ENCODE results near the gene SLC6A8. TPM values are rescaled to one million over a fixed set of nuclear protein-coding genes. Genes with fewer than 3 reads are reported as not detected.
"Not testable (repeated sequence)": the region's sequence is repeated elsewhere in the genome, so short reads cannot be mapped to it uniquely, and the experiment has no call there.

The SLC6A8 gene
- total RNA-seq, 1 donor from 2014 or later, result 17.3 TPM

DNA sequence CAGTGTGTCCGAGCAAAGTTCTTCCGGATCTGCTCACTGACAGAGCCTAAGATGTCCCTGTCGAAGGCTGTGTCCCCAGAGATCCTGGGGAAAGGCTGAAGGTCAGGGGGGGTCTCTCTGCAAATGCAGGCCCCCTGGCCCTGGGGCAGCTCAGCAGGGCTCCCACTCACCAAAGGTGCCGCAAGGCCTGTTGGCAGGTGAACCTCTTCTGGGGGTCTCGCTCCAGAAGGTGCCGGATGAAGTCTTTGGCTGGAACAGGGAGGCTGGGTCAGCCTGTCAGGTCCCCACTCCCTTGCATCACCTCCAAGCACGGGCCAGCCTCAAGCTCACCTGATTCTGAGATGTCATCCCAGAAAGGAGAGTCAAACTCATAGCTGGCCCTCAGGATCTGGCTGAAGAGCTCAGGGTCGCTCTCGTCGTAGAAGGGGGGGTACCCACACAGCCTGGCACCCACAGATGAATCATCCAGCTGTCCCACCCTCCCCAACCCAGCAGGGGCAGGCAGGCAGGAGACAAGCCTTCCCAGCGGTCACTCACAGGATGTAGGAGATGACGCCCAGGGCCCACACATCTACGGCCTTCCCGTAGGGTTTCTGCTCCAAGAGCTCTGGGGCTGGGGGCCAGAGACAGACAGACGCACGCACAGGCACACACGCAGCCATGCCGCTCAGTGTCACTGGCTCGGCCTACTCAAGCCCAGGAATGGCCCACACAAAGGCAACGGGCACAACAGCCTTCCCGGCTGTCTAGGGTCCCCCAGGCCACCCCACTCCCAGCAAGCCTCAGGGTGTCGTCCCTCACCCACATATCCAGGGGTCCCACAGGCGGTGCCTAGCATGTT lies 16.8 kb upstream of the SLC6A8 start:
- DNase-seq (ENCODE audit: extremely low read depth, low read depth, low spot score), result no peak

DNA sequence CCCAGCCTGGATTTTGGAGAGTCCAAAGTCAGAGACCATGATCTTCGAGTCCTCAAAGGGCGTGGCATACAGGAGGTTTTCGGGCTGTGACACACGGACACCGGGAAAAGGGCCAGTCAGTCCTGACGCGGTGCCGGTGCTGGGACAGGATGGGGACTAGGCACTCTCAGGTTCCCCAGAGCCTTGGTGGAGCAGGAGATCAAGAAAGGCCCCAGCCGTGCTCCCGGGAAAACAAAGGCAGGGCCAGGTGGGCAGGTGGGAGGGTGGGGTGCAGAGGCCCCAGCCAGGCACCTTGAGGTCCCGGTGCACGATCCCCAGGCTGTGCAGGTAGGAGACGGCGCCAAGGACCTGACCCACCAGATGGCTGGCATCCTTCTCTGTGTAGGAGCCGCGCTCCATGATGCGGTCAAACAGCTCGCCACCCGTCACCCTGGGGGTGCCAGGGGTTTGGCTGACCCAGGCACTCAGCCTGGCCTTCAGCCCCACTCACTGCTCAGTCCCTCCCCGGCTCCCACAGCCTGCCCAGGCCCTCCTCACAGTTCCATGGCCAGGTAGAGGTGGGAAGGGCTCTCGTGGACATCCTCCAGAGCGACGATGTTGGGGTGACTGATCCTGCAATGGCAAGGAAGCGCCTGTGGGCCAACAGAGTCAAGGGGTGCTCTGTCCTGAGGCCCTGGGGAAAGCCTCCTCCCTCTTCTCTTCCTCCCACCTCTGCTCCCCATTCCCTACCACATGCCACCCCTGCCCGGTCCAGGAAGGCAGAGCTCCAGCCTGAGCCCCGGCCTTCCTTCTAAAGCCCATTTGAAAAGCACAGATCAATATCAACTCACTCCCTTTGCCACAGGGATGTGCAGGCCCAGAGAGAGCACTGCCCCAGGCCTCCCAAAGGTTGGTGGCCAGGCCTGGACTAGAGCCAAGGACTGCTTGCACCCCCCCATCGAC lies 15.9 kb upstream of the SLC6A8 start:
- no peak for DNase-seq (ENCODE audit: extremely low read depth, low read depth, low spot score)

DNA sequence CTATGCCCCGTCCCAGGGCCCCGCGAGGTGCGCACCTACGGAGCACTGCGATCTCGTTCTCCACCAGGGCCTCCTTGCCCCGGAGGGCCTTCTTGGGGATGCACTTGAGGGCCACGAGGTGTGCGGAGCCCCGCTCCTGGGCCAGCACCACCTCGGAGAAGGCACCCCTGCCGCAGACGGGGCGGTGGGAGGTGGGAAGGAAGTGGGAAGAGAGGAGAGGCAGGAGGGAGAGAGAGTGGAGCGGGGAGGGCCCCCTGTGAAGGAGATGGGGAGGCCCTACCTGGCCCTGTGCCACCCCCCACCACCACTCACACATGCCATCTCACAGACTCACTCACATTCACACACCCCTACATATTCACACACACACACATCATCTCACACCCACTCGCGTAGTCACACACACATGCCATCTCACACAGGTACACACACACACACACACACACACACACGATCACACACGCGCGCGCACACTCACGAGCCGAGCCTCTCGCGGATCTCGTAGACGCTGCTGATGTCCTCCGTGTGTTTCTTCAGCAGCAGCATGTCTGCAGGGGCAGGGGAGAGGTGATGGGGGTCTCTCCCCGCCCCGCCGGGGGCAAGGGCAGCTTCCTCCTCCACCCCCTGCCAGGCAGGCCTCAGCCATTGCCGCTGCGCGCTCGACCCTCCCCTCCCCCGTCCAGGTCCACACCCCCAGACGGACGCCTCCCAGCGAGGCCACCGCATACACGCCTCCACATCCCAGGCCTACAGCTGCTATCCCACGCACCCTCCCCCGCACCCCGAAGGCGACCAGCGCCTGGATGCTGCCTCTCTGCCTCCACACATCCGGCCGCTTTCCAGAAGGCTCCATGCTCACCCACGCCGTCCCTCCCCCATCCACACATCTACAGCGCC lies 14.9 kb upstream of the SLC6A8 start:
- no peak for DNase-seq (ENCODE audit: extremely low read depth, low read depth, low spot score)

DNA sequence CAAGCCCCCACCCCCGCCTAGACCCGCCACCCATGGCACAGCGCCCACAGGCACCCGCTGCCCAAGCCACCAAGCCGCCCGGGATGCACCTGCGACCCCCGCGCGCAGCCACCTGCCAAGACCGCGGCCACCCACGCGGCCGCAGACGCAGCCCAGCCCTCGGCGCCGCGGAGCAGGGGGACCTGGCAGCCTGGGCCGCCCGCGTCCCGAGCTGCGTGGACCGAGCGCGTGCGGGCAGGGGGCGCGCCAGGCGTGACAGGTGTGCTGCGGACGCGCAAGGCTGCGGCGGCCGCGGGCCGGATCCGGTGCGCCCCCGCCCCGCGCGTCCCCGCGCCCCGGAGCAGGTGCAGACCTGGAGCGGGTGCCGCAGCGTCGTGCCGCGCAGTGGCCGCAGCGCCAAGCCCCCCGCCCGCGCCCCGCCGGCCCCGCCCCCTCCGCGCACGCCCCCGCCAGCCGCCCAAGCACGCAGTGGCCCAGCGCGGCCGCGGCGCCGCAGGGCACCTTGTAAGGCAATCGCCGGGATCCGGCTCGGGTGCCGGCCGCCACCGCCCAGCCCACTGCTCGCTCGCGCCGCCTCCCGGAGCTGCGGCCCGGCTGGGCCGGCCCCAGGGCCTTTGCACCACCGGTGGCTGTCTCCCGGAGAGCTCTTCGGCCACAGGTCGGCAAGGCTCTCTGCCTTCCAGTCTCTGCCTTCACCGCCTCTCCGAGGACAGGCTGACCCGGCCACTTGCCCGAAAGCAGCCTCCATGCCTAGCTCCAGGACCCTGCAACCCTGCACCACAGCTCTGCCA lies 14.1 kb upstream of the SLC6A8 start, which contains the start of gene PNCK:
PNCK (minus strand) TSS at position 386 of the 791 bp plus-strand sequence. CDS start 737 bp downstream, outside the sequence.
- DNase-seq (ENCODE audit: extremely low read depth, low read depth, low spot score), result no peak

DNA sequence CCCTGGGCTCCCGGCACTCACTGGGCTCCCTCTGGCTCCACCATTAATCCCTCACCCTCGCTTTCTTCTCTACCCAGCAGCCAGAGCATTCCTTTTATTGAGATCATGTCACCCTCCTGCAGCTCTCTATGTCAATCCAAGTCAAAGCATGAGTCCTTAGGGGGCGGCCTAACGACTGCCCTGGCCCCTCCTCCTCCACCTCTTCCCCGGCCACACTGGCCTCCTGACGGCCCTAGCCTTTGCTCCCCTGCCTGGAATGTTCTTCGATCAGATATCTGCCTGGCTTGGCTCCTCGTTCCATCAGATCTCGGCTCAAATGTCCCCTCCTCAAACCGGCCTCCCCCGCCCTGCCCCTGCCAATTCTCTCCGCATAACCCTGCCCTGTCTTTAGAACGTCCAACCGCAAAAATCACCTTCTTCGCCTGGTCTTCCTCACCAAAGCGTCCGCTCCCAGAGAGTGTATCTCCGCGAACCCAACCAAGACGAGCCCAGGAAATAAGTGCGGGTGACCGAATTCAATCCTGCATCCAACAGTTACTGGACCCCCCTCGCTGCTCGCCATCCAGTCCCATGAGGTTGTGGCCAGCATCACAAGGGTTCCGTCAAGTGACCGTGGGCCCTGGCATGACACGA lies 13.4 kb upstream of the SLC6A8 start:
- DNase-seq (ENCODE audit: extremely low read depth, low read depth, low spot score), result no peak

DNA sequence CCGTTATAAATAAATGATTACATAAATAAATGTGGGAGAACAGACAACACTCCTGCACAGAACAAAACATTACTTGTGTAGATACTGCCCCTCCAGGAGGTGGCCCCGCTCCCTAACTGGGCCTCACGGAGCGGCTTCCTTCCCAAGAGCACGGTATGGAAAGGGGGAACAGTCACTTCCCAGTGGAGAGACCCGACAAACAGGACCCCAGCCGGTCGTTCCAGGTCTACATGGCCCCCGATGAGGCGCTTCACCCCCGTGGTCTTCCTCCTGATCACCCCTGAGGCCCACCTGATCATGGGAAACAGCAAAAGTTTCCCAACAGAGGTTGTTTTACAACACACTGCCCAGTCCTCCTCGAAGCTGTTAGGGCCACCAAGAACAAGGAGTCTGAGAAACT lies 6.6 kb upstream of the SLC6A8 start:
- no peak for DNase-seq (ENCODE audit: extremely low read depth, low read depth, low spot score)

DNA sequence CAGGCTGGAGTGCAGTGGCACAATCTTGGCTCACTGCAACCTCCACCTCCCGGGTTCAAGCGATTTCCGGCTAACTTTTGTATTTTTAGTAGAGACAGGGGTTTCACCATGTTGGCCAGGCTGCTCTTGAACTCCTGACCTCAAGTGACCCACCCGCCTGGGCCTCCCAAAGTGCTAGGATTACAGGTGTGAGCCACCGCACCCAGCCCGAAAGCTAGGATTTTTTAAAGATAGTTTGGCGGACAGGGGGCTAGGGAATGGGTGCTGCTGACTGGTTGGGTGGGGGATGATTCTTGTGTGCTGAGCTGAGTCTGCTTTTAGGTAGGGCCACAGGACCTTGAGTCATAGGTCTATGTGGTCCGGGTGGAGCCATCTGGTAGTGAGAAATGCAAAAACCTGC lies 4.2 kb upstream of the SLC6A8 start:
- not testable (repeated sequence) for DNase-seq (ENCODE audit: extremely low read depth, low read depth, low spot score)

DNA sequence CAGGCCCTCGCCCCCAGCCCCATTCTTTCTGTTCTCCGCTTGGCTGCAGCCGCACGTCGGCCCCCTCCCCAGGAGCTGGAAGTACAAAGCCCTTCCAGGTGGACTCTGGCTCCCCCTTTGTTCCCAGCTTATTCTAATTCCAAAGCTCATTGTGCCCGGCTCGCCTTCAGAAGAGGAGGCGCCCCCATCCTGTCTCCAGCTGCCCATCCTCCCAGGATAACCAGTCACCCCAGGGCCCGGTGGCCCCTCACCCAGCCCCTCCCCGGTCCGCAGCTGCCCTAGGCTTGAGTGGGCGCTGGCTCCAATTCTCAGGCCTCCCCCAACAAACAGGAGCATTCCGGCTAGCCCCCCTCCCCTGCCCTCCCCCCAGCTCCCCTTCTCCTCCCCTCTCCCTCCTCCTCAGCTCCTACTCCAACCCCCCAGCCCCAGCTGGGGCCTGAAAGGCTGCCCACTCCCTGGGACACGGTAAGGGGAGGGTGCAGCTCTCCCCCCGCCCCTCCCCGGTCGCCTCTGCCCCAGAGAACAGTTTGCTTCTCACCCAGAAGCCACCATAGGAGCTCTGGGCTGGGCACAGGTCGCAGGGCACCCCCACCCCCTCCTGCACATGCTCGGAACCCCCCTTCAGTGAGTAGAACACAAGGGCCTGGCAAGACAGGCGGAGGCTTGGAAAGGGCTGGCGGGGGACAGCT lies 3.1 kb upstream of the SLC6A8 start:
- no peak for DNase-seq (ENCODE audit: extremely low read depth, low read depth, low spot score)

DNA sequence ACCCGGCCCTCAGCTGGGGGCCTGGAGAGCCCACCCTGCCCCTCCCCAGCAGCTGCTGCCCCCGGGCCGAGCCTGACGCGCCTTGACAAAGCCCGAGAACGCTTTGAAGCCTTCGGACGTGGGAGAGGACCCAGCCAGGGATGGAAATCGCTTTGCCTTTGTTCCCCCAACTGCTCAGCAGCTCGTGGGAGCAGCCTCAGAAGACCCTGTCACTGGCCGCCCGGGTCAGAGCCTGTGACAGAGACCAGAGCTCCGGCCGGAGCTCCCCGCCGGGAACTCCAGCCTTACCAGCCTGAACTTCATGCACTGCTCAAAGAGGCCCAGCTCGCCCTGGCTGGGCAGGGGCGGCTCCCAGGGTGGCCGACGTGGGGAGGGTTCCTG lies 2.6 kb upstream of the SLC6A8 start:
- DNase-seq (ENCODE audit: extremely low read depth, low read depth, low spot score), result no peak

DNA sequence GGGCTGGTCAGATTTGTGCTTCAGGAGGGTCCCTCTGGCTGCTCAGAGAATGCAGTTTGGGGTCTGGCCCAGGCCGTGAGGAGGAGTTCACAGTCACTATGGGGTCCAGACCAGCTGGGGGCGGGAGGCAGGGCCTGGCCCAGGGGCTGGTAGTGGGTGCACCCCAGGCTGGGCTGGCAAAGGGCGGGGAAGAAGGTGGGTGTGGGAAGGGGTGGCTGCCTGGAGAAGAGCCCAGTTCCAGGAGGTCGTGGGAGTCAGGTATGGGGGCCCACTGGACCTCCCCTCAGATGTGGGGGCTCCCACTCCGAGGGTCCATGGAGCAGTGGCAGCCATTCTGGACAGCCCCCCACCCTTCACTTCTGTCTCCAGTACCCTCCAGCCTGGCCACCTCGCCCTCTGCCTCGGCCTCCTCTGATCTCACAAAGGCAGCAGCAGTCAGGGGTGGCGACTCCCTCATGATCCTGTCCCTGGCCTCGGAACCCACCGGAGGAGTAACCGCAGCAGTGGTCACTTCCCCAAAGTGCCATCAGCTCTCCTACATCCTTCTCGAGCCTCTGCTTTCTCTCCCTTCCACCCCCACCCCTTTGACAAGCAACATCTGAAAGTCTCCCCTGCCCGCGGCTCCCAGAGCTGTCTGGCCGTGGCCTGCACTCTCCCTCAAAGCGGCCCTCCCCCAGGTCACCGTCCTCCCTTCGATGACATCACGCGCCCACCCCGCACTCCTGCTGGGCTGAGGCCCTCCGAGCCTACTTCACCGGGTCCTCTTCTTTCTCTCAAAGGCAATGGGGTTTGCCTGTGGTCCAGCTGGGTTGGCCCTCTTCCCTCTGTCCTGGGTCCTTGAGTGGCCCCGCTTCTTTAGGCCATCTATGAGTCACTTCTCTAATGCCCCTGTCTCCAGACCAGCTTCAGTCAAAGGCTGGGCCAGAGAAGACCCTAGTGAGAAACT lies 1.7 kb upstream of the SLC6A8 start:
- no peak for DNase-seq (ENCODE audit: extremely low read depth, low read depth, low spot score)

DNA sequence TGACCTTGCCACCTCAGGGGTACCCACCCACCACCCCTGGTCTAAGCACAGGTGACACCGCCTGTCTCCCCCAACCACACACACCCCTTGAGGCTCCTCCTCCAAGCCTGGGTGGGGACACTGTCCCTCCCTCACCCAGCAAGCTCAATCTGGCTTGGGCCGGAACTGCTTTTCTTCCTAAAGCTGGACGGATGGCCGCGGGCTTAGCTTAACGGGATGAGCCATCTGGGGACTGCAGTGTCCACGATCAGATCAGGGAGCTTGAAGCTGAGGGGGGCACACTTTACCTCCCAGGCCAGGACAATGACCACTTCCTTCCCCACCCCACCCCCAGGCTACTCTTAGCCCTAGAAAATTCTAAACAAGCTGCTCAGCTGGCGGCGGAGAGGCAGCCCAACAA lies 1.0 kb upstream of the SLC6A8 start:
- no peak for DNase-seq (ENCODE audit: extremely low read depth, low read depth, low spot score)

DNA sequence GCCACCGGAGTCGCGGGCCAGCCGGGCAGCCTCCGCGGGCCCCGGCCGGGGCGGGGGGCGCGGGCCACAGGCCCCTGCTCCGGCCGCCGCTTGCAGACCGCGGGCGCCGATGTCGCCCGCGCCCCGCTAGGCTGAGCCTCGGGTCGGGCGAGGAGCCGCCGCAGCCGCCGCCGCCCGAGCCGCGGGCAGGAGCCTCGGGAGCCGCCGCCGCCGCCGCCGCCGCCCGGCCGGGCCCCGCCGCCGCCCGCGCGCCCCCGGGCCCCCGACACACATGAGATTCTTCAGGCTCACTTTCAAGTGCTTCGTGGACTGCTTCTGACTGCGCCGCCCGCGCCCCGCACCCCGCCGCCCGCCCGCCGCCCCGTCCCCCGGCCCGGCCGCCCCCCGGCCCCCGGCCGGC lies 345 bp downstream of the SLC6A8 start:
- no peak for DNase-seq (ENCODE audit: extremely low read depth, low read depth, low spot score)

DNA sequence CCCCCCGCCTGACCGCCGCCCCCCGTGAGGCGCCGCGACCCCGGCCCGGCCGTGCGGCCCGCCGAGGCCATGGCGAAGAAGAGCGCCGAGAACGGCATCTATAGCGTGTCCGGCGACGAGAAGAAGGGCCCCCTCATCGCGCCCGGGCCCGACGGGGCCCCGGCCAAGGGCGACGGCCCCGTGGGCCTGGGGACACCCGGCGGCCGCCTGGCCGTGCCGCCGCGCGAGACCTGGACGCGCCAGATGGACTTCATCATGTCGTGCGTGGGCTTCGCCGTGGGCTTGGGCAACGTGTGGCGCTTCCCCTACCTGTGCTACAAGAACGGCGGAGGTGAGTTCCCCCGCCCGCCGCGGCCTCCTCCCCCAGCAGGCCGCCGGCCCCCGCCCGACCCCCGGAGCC lies 780 bp downstream of the SLC6A8 start:
- DNase-seq (ENCODE audit: extremely low read depth, low read depth, low spot score), result no peak

DNA sequence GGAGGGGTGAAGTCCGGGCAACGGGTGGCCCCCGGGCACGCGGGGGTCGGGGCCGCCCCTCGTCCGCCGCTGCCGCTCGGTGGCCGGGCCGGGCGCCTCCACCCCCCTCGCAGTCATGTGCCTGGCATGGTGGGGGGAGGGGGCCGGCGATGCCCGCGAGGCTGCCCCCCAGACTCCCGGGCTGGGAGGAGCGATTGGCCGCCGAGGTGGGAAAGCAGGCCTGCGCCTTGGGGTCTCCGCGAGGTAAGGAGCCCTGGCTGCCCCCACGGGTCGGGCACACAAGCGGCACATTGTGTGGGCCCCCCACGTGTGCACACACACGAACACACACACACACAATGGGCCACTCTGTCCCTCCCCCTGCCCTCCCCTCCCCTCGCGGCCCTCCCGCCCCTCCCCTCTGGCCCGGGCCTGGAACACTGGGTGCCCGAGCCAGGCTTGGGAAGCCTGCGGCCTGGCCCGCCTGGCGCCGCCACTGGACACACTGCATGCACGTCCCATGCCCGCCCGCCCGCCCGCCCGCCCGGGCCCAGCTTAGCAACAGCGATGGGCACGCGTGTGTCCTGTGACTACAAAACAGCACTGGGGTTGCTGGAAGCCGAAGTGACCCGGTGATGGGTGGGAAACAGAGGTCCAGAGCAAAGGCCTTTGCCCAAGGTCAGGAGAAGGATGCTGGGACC lies 1.3 kb downstream of the SLC6A8 start:
- DNase-seq (ENCODE audit: extremely low read depth, low read depth, low spot score), result no peak

DNA sequence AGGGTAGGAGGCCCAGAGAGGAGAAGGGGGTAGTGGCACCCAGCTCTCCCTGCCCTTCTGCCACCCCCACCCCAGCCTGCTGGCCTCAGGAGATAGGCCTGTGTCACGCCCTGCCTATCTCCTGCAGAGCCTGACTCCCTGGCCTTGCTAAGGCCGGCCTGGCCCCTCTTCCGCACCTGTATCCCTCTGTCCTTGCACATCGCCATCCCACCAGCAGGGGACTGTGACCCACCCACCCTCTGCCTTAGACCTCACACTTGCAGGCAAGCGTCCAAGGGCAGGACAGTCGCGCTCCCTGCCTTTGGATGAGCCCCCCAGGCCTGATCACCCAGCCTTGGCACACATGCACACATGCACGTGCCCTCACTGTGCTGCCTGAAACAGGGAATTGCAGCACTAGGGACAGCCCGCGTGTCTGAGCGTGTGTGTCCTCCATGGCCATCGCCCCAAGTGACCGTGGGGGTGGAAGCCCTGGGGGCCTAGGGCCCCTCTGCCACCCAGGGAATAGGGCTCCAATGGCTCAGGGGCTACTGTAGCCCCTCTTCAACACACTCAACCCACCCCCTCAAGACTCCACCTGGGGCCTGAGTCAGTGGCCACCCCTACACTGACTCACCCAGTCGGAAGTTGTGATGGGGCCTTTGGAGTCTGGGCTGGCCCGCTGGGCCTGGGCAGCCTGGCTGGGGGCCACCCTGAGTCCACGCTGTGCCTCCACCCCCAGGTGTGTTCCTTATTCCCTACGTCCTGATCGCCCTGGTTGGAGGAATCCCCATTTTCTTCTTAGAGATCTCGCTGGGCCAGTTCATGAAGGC lies 2.1 kb downstream of the SLC6A8 start:
- no peak for DNase-seq (ENCODE audit: extremely low read depth, low read depth, low spot score)

DNA sequence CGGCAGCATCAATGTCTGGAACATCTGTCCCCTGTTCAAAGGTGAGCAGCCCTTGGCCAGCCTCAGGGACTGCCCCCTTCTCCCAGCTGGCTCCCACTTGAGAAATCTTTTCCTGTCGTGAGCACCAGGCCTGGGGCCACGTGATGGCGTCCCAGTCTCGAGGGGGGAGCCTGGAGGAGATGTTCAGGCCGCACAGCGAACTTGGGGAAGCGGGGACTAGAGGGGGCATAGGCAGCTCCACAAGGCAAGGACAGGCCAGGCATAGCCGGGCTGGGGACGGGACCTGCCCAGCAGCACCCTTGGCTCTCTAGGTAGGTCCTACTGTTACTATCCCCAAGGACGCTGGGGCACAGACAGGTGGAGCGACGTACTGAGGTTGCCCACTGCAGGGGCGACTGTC lies 2.7 kb downstream of the SLC6A8 start:
- DNase-seq (ENCODE audit: extremely low read depth, low read depth, low spot score), result no peak

Data from glomerular endothelial cell (primary cell).